Lower lobe of right lung (tissue), 2 donors: ENCODE results near the gene TNFAIP2. TPM values are rescaled to one million over a fixed set of nuclear protein-coding genes. Genes with fewer than 3 reads are reported as not detected.

Experiments
- ATAC-seq, 2 donors: fragments of 200-7000 bp; cut with Tn5 transposase; one replicate each; pipeline ENCODE4 v1.9.1; 2020 to 2022; ENCODE audit warnings: mild to moderate bottlenecking in 2 of 2, moderate library complexity in 2 of 2
- DNase-seq: peaks from one replicate; pipeline ENCODE4 v3.0.0-alpha.2; 2020
- H3K27ac ChIP-seq: fragments of 200-600 bp; one replicate; pipeline ENCODE4 v1.8.0; 2022
- H3K27me3 ChIP-seq: fragments of 200-600 bp; one replicate; pipeline ENCODE4 v1.8.0; 2022; ENCODE audit warnings: low read depth
- H3K36me3 ChIP-seq: fragments of 200-600 bp; one replicate; pipeline ENCODE4 v1.8.0; 2022; ENCODE audit warnings: mild to moderate bottlenecking
- H3K4me1 ChIP-seq: fragments of 200-600 bp; one replicate; pipeline ENCODE4 v1.8.0; 2022
- H3K4me3 ChIP-seq: fragments of 200-600 bp; one replicate; pipeline ENCODE4 v1.8.0; 2022; ENCODE audit warnings: mild to moderate bottlenecking
- H3K9me3 ChIP-seq: fragments of 200-600 bp; one replicate; pipeline ENCODE4 v1.8.0; 2022
- CTCF ChIP-seq: fragments of 200-600 bp; IDR thresholded peaks from one replicate; pipeline ENCODE4 v1.8.0; 2022; ENCODE audit warnings: antibody characterized with exemption, mild to moderate bottlenecking
- intact Hi-C: fragments of 100-400 bp; cut with DNase I; formaldehyde crosslinking; loops from one replicate; pipeline ENCODE4 v1.11.0; 2022
- total RNA-seq: library from RNA; stranded (reverse); fragmentation: NEBNext Ultra II Directional; extraction: Animal tissue kit (Norgen Biotek cat#: 25700); gene quantifications from one replicate; pipeline ENCODE4 v1.2.1, GENCODE V29; 2021
- donor health status: DM: no; HTN: yes; CAD: no; lungs with severe emphysema.

TNFAIP2 gene
- total RNA-seq, 1 donor from 2014 or later, result 254 TPM

DNA sequence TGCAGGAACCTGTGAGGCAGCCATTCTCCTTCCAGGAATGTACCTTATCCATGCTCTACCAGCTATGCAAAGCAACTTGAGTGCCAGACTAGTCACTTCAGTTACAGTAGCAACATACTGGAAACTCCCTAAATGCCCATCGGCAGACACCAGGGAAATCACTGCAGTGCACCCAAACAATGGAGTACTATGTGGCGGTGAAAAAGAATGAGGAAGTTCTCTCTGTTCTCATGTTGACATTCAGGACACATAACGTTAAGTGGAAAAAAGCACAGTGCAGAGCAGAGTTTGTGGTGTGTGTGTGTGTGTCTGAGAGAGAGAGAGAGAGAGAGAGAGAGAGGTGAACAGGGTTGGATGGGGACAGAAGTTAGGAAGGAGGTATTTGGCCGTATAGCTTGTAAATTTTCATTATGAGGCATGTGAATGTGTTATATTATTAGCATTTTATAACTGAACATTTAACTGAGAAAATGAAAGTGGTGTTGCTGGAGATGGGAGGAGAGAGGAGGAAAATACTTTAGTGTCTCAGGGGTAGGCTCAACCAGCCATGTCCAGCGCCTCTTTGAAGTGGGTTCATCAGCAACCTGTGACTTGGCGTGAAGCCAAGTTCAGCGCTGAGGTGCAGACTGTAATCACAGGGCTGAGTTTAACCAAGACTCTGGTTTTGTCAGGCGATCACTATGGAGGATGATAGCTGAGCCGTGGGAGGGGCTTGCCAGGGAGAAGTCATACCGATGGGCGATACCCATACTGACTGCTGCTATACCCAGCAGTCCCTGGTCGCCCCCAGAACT, 17.3 kb downstream of the TNFAIP2 start:
- H3K27me3 ChIP-seq, result peaks cover 16% of the 10 kb centered on the region
- no peak for TF ChIP-seq CTCF
- DNase-seq (no peak), ATAC-seq (peak in 1 of 2 donors; percentile 4)
- no peak overlapping the region for H3K27ac ChIP-seq
- no peaks in the 10 kb centered on the region for H3K9me3 ChIP-seq
- H3K36me3 ChIP-seq, result peaks cover 8% of the 10 kb centered on the region
- intact Hi-C loops, result no loop called here
- no peak overlapping the region for H3K4me3 ChIP-seq
- peaks cover 10% of the 10 kb centered on the region for H3K4me1 ChIP-seq

- peak; percentile 63 for TF ChIP-seq CTCF
- DNase-seq (peak; percentile 62), ATAC-seq (peak in 1 of 2 donors; percentile 52)
- no peak overlapping the region for H3K27ac ChIP-seq
- H3K36me3 ChIP-seq, result peaks cover under 1% of the 10 kb centered on the region
- peaks cover 16% of the 10 kb centered on the region for H3K27me3 ChIP-seq
- H3K9me3 ChIP-seq, result no peaks in the 10 kb centered on the region
- intact Hi-C loops, result no loop called here
- peaks cover 10% of the 10 kb centered on the region for H3K4me1 ChIP-seq
- H3K4me3 ChIP-seq, result no peak overlapping the region
These were observed 18.0 kb downstream of the TNFAIP2 start for GRCh38 chr14:103141117-103141796.

GRCh38 chr14:103142026-103142425, 18.8 kb downstream of the TNFAIP2 start:
- Histone ChIP-seq H3K9me3 (no peaks in the 10 kb centered on the region), H3K4me1 (peaks cover 10% of the 10 kb centered on the region), H3K27ac (no peak overlapping the region), H3K27me3 (peaks cover 16% of the 10 kb centered on the region), H3K4me3 (no peak overlapping the region), H3K36me3 (no peaks in the 10 kb centered on the region)
- DNase-seq (no peak), ATAC-seq (no peak)
- TF ChIP-seq CTCF, result no peak
- intact Hi-C loops, result no loop called here

DNA sequence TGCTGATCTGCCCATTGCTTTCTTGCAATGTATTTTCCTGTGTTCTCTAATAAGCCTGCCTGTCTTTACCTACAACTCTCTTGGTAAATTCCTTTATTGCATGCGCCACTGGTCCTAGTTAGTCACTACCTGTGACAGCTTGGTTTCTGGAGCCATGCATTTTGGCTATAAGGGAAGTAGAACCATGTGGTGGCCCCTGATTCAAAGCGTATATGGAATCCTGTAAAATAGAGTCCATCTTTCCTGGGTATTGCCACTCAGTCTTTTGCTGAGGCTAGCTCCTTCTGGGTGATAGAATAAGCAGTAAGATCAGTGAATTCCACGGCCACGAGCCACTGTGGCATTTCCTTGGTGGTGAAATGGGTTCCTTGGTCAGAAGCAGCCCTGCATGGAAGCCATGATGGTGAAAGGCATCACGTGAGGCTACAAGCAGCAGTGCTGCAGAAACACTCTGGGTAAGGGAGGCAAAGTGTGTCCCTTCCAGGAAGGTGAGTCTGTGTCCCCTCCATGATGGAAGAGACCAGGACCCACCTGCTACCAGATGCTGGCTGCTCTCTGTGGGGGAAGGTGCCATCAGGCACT, 19.6 kb downstream of the TNFAIP2 start:
- DNase-seq (no peak), ATAC-seq (no peak)
- peaks cover 16% of the 10 kb centered on the region for H3K27me3 ChIP-seq
- intact Hi-C loops, result no loop called here
- H3K36me3 ChIP-seq, result no peaks in the 10 kb centered on the region
- H3K9me3 ChIP-seq, result no peaks in the 10 kb centered on the region
- TF ChIP-seq CTCF, result no peak
- H3K27ac ChIP-seq, result no peak overlapping the region
- H3K4me1 ChIP-seq, result peaks cover 10% of the 10 kb centered on the region
- H3K4me3 ChIP-seq, result no peak overlapping the region

GRCh38 chr14:103143506-103143905, 20.2 kb downstream of the TNFAIP2 start:
- Histone ChIP-seq H3K9me3 (no peaks in the 10 kb centered on the region), H3K36me3 (no peaks in the 10 kb centered on the region), H3K4me1 (peaks cover 9% of the 10 kb centered on the region), H3K27ac (no peak overlapping the region), H3K27me3 (peaks cover 16% of the 10 kb centered on the region), H3K4me3 (no peak overlapping the region)
- intact Hi-C loops, result no loop called here
- TF ChIP-seq CTCF, result no peak
- no peak for ATAC-seq
- DNase-seq, result no peak
